ENCODE data around the gene DNM3. TPM values are rescaled to one million over a fixed set of nuclear protein-coding genes. Genes with fewer than 3 reads are reported as not detected.

The DNM3 gene
- total RNA-seq, 1 donor from 2014 or later: 2.6 TPM

DNA sequence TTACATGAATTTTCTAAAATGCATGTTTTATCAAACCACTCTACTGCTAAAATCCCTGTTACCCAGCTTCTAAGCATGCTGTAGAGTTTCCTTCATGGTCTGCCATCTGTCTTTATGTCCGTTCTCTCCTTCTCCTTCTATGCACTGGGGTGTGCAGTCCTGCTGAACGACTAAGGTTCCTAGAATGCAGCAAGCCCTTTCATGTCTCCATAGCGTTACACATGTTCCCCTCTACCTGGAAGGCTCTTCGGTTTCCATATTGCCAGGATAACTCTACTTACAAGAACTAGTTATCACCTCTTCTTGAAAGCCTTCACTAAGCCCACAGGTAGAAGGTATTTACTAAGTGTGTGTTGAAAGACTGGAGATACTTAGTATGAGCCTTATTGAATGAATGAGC lies 22.2 kb downstream of the DNM3 start:
- Histone ChIP-seq H3K36me3 (ENCODE audit: control insufficient read depth in 3 of 3, insufficient read depth in 3 of 3, low read length in 3 of 3) (no peaks in the 10 kb centered on the region), H3K9ac (ENCODE audit: low read depth in 1 of 3, low read length in 3 of 3) (no peak overlapping the region), H3K4me1 (ENCODE audit: control insufficient read depth in 3 of 3, insufficient read depth in 3 of 3, low read length in 3 of 3) (no peaks in the 10 kb centered on the region), H3K4me3 (ENCODE audit: low read length in 3 of 3) (no peak overlapping the region), H3K27me3 (ENCODE audit: control insufficient read depth in 3 of 3, insufficient read depth in 3 of 3, low read length in 3 of 3) (no peaks in the 10 kb centered on the region), H3K9me3 (ENCODE audit: control insufficient read depth in 3 of 3, low read length in 3 of 3) (no peaks in the 10 kb centered on the region), H3K27ac (ENCODE audit: low read depth, low read length) (no peak overlapping the region)

DNA sequence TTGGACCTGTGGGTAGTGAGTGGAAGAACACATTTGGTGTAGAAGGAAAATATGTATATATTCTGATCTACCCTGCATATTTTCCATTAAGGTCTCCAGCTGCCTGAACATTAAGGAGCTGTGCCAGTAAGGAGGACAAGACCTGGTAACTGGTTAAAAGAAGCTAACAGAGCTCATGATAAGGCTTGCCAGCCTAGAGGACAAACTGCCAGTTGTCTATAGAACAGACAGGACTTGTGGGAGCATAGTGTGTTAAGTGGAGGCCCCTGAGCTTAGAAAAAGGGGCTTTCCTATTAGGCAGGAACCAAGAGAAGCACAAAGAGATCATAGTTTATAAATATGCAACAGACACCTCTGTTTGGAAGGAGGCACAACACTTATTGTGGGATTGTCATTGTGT lies 23.0 kb downstream of the DNM3 start:
- Histone ChIP-seq H3K27ac (ENCODE audit: low read depth, low read length) (no peak overlapping the region), H3K4me1 (ENCODE audit: control insufficient read depth in 3 of 3, insufficient read depth in 3 of 3, low read length in 3 of 3) (no peaks in the 10 kb centered on the region), H3K9ac (ENCODE audit: low read depth in 1 of 3, low read length in 3 of 3) (no peak overlapping the region), H3K9me3 (ENCODE audit: control insufficient read depth in 3 of 3, low read length in 3 of 3) (no peaks in the 10 kb centered on the region), H3K27me3 (ENCODE audit: control insufficient read depth in 3 of 3, insufficient read depth in 3 of 3, low read length in 3 of 3) (no peaks in the 10 kb centered on the region), H3K4me3 (ENCODE audit: low read length in 3 of 3) (no peak overlapping the region), H3K36me3 (ENCODE audit: control insufficient read depth in 3 of 3, insufficient read depth in 3 of 3, low read length in 3 of 3) (no peaks in the 10 kb centered on the region)

DNA sequence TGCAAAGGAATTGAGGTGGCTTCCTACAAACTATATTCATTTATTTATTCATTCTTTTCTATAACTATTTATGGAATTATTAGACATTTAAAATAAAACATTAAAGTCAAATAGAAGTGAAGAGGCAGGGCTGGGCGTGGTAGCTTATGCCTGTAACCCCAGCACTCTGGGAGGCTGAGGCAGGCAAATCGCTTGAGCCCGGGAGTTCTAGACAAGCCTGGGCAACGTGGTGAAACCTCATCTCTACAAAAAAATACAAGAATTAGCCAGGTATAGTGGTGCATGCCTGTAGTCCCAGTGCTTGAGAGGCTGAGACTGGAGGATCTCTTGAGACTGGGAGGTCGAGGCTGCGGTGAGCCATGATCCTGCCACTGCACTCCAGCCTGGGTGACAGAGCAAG lies 23.8 kb downstream of the DNM3 start:
- no peak overlapping the region for H3K9ac ChIP-seq (ENCODE audit: low read depth in 1 of 3, low read length in 3 of 3)
- no peaks in the 10 kb centered on the region for H3K9me3 ChIP-seq (ENCODE audit: control insufficient read depth in 3 of 3, low read length in 3 of 3)
- H3K27me3 ChIP-seq (ENCODE audit: control insufficient read depth in 3 of 3, insufficient read depth in 3 of 3, low read length in 3 of 3): no peaks in the 10 kb centered on the region
- no peak overlapping the region for H3K4me3 ChIP-seq (ENCODE audit: low read length in 3 of 3)
- no peak overlapping the region for H3K27ac ChIP-seq (ENCODE audit: low read depth, low read length)
- H3K36me3 ChIP-seq (ENCODE audit: control insufficient read depth in 3 of 3, insufficient read depth in 3 of 3, low read length in 3 of 3): no peaks in the 10 kb centered on the region
- H3K4me1 ChIP-seq (ENCODE audit: control insufficient read depth in 3 of 3, insufficient read depth in 3 of 3, low read length in 3 of 3): no peaks in the 10 kb centered on the region

DNA sequence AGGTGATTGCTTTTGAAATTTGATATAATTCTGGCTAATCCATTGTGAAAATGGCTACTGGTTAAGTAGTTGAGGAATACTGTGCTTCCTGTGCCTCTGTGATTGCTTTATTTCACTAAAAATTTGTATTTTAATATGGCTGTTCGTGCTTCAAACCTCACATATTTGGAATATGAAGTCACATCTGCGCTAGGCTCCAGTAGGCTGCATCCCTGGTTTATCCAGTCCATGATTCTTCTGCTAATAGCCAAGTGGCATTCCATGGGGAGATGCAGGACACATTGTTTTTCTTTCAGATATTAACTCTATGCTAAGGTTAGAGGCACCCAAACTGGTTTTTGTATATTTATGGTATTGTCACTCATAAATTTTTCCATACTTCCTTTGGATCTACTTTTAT lies 25.9 kb downstream of the DNM3 start:
- Histone ChIP-seq H3K9ac (ENCODE audit: low read depth in 1 of 3, low read length in 3 of 3) (no peak overlapping the region), H3K4me1 (ENCODE audit: control insufficient read depth in 3 of 3, insufficient read depth in 3 of 3, low read length in 3 of 3) (no peaks in the 10 kb centered on the region), H3K27ac (ENCODE audit: low read depth, low read length) (no peak overlapping the region), H3K36me3 (ENCODE audit: control insufficient read depth in 3 of 3, insufficient read depth in 3 of 3, low read length in 3 of 3) (no peaks in the 10 kb centered on the region), H3K9me3 (ENCODE audit: control insufficient read depth in 3 of 3, low read length in 3 of 3) (no peaks in the 10 kb centered on the region), H3K4me3 (ENCODE audit: low read length in 3 of 3) (no peak overlapping the region), H3K27me3 (ENCODE audit: control insufficient read depth in 3 of 3, insufficient read depth in 3 of 3, low read length in 3 of 3) (no peaks in the 10 kb centered on the region)

DNA sequence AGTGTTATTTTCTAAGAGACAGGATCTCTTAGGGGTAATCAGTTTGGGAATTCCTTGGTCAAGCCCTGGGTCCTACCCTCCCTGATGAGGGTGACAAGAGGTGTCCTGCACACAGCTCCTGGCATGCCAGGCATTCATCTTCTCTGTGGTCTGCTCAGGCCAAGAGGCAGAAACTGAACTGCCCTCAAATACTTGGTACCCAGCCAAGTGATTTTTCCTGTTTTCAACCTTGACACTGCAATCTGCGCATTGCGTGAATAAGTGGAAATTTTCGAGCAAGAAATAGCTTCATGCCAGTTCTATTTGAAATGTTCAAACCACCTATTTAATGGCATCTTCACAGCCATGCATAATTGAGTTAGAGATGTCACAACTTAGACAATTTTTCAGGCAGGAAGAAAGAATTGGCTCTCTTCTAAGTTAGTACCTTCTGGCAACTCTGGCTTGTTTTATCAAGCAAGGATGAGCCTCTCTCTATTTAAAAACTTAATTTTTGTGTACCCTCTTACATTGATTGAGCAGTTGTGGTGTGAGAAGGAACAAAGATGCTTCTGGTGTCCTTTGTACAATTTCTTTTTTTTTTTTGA lies 27.0 kb downstream of the DNM3 start:
- Histone ChIP-seq H3K27ac (ENCODE audit: low read depth, low read length) (no peak overlapping the region), H3K36me3 (ENCODE audit: control insufficient read depth in 3 of 3, insufficient read depth in 3 of 3, low read length in 3 of 3) (no peaks in the 10 kb centered on the region), H3K9ac (ENCODE audit: low read depth in 1 of 3, low read length in 3 of 3) (no peak overlapping the region), H3K9me3 (ENCODE audit: control insufficient read depth in 3 of 3, low read length in 3 of 3) (no peaks in the 10 kb centered on the region), H3K4me3 (ENCODE audit: low read length in 3 of 3) (no peak overlapping the region), H3K27me3 (ENCODE audit: control insufficient read depth in 3 of 3, insufficient read depth in 3 of 3, low read length in 3 of 3) (no peaks in the 10 kb centered on the region), H3K4me1 (ENCODE audit: control insufficient read depth in 3 of 3, insufficient read depth in 3 of 3, low read length in 3 of 3) (no peaks in the 10 kb centered on the region)

DNA sequence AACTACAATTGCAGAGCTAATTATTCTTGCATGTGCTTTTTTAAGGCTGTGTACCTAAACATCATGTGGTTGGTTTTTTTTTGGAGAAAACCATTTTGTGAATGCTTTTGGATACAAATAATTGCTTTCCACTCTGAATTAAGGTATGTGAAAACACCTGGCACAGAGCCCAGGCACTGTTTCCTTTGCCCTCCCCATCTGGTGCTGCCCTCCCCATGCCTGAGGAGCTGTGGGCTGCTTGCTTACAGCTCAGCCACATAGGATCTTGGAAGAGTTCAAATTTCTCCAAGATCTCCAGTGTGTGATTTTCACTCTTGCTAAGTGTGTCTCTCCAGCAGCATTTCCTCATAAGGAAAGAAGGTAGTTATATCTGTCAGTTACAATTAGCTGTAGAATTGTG lies 27.8 kb downstream of the DNM3 start:
- Histone ChIP-seq H3K36me3 (ENCODE audit: control insufficient read depth in 3 of 3, insufficient read depth in 3 of 3, low read length in 3 of 3) (no peaks in the 10 kb centered on the region), H3K9ac (ENCODE audit: low read depth in 1 of 3, low read length in 3 of 3) (no peak overlapping the region), H3K27me3 (ENCODE audit: control insufficient read depth in 3 of 3, insufficient read depth in 3 of 3, low read length in 3 of 3) (no peaks in the 10 kb centered on the region), H3K27ac (ENCODE audit: low read depth, low read length) (no peak overlapping the region), H3K9me3 (ENCODE audit: control insufficient read depth in 3 of 3, low read length in 3 of 3) (no peaks in the 10 kb centered on the region), H3K4me1 (ENCODE audit: control insufficient read depth in 3 of 3, insufficient read depth in 3 of 3, low read length in 3 of 3) (no peaks in the 10 kb centered on the region), H3K4me3 (ENCODE audit: low read length in 3 of 3) (no peak overlapping the region)

DNA sequence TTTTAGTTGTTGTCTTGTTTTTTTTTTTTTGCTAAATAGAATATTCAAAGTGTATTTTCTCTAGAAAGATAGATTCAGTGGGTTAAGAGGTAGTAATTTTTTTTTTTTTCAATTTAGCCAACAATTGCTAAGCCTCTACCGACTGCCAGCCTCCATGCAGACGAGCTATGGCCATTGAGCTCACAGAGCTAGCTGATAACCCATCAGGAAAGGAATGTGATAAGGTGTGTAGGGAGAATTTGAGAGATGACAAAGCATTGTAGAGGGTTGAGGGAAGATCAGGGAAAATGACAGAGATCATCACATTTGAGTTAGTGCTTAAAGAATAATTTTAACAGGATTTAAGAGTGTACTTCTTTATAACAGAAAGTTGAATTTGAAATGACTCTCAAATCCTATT lies 30.6 kb downstream of the DNM3 start:
- Histone ChIP-seq H3K9ac (ENCODE audit: low read depth in 1 of 3, low read length in 3 of 3) (no peak overlapping the region), H3K36me3 (ENCODE audit: control insufficient read depth in 3 of 3, insufficient read depth in 3 of 3, low read length in 3 of 3) (no peaks in the 10 kb centered on the region), H3K27ac (ENCODE audit: low read depth, low read length) (no peak overlapping the region), H3K9me3 (ENCODE audit: control insufficient read depth in 3 of 3, low read length in 3 of 3) (no peaks in the 10 kb centered on the region), H3K27me3 (ENCODE audit: control insufficient read depth in 3 of 3, insufficient read depth in 3 of 3, low read length in 3 of 3) (no peaks in the 10 kb centered on the region), H3K4me3 (ENCODE audit: low read length in 3 of 3) (no peak overlapping the region), H3K4me1 (ENCODE audit: control insufficient read depth in 3 of 3, insufficient read depth in 3 of 3, low read length in 3 of 3) (no peaks in the 10 kb centered on the region)

DNA sequence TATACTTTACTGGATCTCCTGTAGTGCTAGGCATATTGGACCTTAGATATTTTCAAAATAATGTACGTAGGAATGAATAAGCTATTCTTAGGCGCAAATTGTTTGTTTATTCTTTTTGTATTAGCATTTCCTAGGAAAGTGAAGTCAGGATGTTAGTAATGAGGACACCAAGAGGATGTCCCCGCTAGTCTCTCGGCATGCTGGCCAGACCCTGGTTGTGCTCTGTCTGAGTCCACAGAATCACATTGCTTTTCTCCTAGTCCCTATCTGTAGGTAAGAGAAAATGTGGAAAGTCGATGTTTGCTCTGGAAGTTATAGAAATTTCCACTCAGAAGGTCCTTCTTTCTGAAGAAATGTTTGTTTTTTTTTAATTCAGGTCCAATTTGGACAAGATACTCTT lies 31.1 kb downstream of the DNM3 start:
- Histone ChIP-seq H3K4me1 (ENCODE audit: control insufficient read depth in 3 of 3, insufficient read depth in 3 of 3, low read length in 3 of 3) (no peaks in the 10 kb centered on the region), H3K36me3 (ENCODE audit: control insufficient read depth in 3 of 3, insufficient read depth in 3 of 3, low read length in 3 of 3) (no peaks in the 10 kb centered on the region), H3K27ac (ENCODE audit: low read depth, low read length) (no peak overlapping the region), H3K27me3 (ENCODE audit: control insufficient read depth in 3 of 3, insufficient read depth in 3 of 3, low read length in 3 of 3) (no peaks in the 10 kb centered on the region), H3K9ac (ENCODE audit: low read depth in 1 of 3, low read length in 3 of 3) (no peak overlapping the region), H3K4me3 (ENCODE audit: low read length in 3 of 3) (no peak overlapping the region), H3K9me3 (ENCODE audit: control insufficient read depth in 3 of 3, low read length in 3 of 3) (no peaks in the 10 kb centered on the region)

DNA sequence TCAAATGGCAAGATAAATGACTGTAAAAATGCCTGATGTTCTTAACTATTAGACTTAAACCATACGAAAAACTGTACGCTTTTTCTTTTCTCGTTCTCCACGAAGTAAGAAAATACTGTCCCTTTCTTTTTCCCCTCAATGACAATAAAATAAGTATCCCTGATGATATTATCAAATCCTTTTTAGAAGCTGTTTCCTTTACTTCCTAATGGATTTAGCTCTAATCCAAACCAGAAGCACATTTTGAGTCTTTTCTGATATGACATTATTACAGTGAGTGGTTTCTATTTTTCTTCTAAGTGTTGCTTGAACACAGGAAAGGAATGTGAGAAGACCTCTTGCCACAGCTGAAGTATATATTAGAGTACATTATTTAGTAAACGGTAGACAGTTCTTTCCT lies 32.4 kb downstream of the DNM3 start:
- Histone ChIP-seq H3K27me3 (ENCODE audit: control insufficient read depth in 3 of 3, insufficient read depth in 3 of 3, low read length in 3 of 3) (no peaks in the 10 kb centered on the region), H3K9ac (ENCODE audit: low read depth in 1 of 3, low read length in 3 of 3) (no peak overlapping the region), H3K9me3 (ENCODE audit: control insufficient read depth in 3 of 3, low read length in 3 of 3) (no peaks in the 10 kb centered on the region)

DNA sequence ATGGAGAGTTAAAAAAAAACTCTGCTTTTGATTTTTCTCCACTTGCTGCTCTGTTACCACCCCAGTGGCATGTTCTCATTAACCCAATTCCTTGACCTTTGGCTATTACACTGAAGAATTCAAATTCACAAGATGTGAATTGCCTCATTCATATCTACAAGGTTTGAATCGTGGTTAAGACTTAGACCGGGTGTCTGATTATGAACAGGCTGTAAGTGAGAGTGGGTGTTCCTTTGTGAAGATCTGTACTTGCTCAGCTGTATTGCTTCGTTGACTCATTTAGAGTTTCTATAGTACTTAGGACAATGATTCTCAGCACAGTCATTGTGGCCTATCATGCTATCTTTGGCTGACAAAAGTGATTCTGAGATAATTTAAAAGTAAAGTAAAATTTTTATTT lies 36.4 kb downstream of the DNM3 start:
- no peak overlapping the region for H3K4me3 ChIP-seq (ENCODE audit: low read length in 3 of 3)
- H3K27ac ChIP-seq (ENCODE audit: low read depth, low read length): no peak overlapping the region
- H3K4me1 ChIP-seq (ENCODE audit: control insufficient read depth in 3 of 3, insufficient read depth in 3 of 3, low read length in 3 of 3): no peaks in the 10 kb centered on the region
- H3K9ac ChIP-seq (ENCODE audit: low read depth in 1 of 3, low read length in 3 of 3): no peak overlapping the region
- no peaks in the 10 kb centered on the region for H3K27me3 ChIP-seq (ENCODE audit: control insufficient read depth in 3 of 3, insufficient read depth in 3 of 3, low read length in 3 of 3)
- no peaks in the 10 kb centered on the region for H3K9me3 ChIP-seq (ENCODE audit: control insufficient read depth in 3 of 3, low read length in 3 of 3)
- no peaks in the 10 kb centered on the region for H3K36me3 ChIP-seq (ENCODE audit: control insufficient read depth in 3 of 3, insufficient read depth in 3 of 3, low read length in 3 of 3)

More for the DNA sequence above, 32.4 kb downstream of the DNM3 start:
- H3K36me3 ChIP-seq (ENCODE audit: control insufficient read depth in 3 of 3, insufficient read depth in 3 of 3, low read length in 3 of 3): no peaks in the 10 kb centered on the region
- H3K4me3 ChIP-seq (ENCODE audit: low read length in 3 of 3): no peak overlapping the region
- H3K27ac ChIP-seq (ENCODE audit: low read depth, low read length): no peak overlapping the region
- H3K4me1 ChIP-seq (ENCODE audit: control insufficient read depth in 3 of 3, insufficient read depth in 3 of 3, low read length in 3 of 3): no peaks in the 10 kb centered on the region

DNA sequence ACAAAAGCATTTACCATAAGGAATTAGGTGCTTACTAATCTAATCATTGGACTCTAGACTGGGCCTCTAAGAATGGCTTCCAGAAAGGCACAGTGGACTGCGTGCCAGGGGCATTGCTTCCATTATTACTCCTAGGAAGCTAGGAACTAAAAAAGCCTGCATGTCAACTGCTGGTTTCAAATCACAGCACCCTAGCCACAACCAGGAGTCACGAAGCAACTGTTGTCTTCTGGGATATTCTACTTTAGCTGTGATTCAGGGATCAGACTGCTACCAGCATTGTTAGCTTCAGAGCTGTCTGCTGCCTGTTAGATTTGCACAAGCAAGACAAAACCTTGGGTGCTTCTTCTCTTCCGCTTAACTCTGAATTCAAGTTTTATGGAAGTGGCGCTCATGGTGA lies 38.3 kb downstream of the DNM3 start:
- H3K9me3 ChIP-seq (ENCODE audit: control insufficient read depth in 3 of 3, low read length in 3 of 3): no peaks in the 10 kb centered on the region
- H3K9ac ChIP-seq (ENCODE audit: low read depth in 1 of 3, low read length in 3 of 3): no peak overlapping the region
- no peak overlapping the region for H3K27ac ChIP-seq (ENCODE audit: low read depth, low read length)
- H3K4me3 ChIP-seq (ENCODE audit: low read length in 3 of 3): no peak overlapping the region
- no peaks in the 10 kb centered on the region for H3K36me3 ChIP-seq (ENCODE audit: control insufficient read depth in 3 of 3, insufficient read depth in 3 of 3, low read length in 3 of 3)
- no peaks in the 10 kb centered on the region for H3K4me1 ChIP-seq (ENCODE audit: control insufficient read depth in 3 of 3, insufficient read depth in 3 of 3, low read length in 3 of 3)
- no peaks in the 10 kb centered on the region for H3K27me3 ChIP-seq (ENCODE audit: control insufficient read depth in 3 of 3, insufficient read depth in 3 of 3, low read length in 3 of 3)
